HepG2 (cell line): ENCODE data around the gene EYA2. TPM values are rescaled to one million over a fixed set of nuclear protein-coding genes. Genes with fewer than 3 reads are reported as not detected.

Experiments used
- ELF3 ChIP-seq: IDR thresholded peaks from 2 replicates; pipeline ENCODE4 v1.6.1; 2016; ENCODE audit warnings: missing genetic modification reagents, missing compliant biosample characterization
- MBD4 ChIP-seq: IDR thresholded peaks from 2 replicates; pipeline ENCODE4 v1.6.1; 2012; ENCODE audit warnings: low read length, inconsistent platforms, borderline replicate concordance
- NFIB ChIP-seq: sonication (generic); formaldehyde crosslinking; IDR thresholded peaks from 2 replicates; pipeline ENCODE4 v1.9.0; 2021; ENCODE audit warnings: missing genetic modification reagents, mild to moderate bottlenecking, borderline replicate concordance
- PAWR ChIP-seq: sonication (generic); formaldehyde crosslinking; IDR thresholded peaks from 2 replicates; pipeline ENCODE4 v1.4.0; 2020; ENCODE audit warnings: missing genetic modification reagents, mild to moderate bottlenecking, borderline replicate concordance
- RAD51 ChIP-seq: fragments of 450-650 bp; IDR thresholded peaks from 2 replicates; pipeline ENCODE4 v1.6.1; 2016; ENCODE audit warnings: borderline replicate concordance
- REL ChIP-seq: sonication (generic); formaldehyde crosslinking; conservative IDR thresholded peaks from 2 replicates; pipeline ENCODE4 v1.8.0; 2022; ENCODE audit warnings: mild to moderate bottlenecking, missing genetic modification reagents, moderate library complexity
- RXRB ChIP-seq: IDR thresholded peaks from 2 replicates; pipeline ENCODE4 v1.6.1; 2016; ENCODE audit warnings: borderline replicate concordance, missing genetic modification reagents, missing compliant biosample characterization
- SNAI1 ChIP-seq: sonication (generic); formaldehyde crosslinking; IDR thresholded peaks from 2 replicates; pipeline ENCODE4 v1.5.0; 2020; ENCODE audit warnings: mild to moderate bottlenecking, missing genetic modification reagents, borderline replicate concordance
- SRSF4 ChIP-seq: fragments of 200-400 bp; formaldehyde crosslinking; IDR thresholded peaks from one replicate; pipeline ENCODE4 v1.6.1; 2018; ENCODE audit warnings: mild to moderate bottlenecking, low read depth, low read length, moderate library complexity; ENCODE audit not compliant: poor library complexity, severe bottlenecking
- XBP1 ChIP-seq: sonication (generic); formaldehyde crosslinking; IDR thresholded peaks from 2 replicates; pipeline ENCODE4 v1.5.0; 2020; ENCODE audit warnings: missing genetic modification reagents
- ZFP37 ChIP-seq: sonication (generic); formaldehyde crosslinking; IDR thresholded peaks from 2 replicates; pipeline ENCODE4 v1.4.0; 2020; ENCODE audit warnings: missing genetic modification reagents, borderline replicate concordance
- ZNF180 ChIP-seq: sonication (generic); formaldehyde crosslinking; IDR thresholded peaks from 2 replicates; pipeline ENCODE4 v1.4.0; 2020; ENCODE audit warnings: low read depth, missing genetic modification reagents, borderline replicate concordance
- ZNF350 ChIP-seq: sonication (generic); formaldehyde crosslinking; IDR thresholded peaks from 2 replicates; pipeline ENCODE4 v1.4.0; 2020; ENCODE audit warnings: mild to moderate bottlenecking, low read depth, missing genetic modification reagents, borderline replicate concordance
- ZNF747 ChIP-seq: sonication (generic); formaldehyde crosslinking; IDR thresholded peaks from 2 replicates; pipeline ENCODE4 v1.8.1; 2023; ENCODE audit warnings: missing genetic modification reagents, mild to moderate bottlenecking, borderline replicate concordance
- ZNF773 ChIP-seq: sonication (generic); formaldehyde crosslinking; IDR thresholded peaks from 2 replicates; pipeline ENCODE4 v1.4.0; 2020; ENCODE audit warnings: missing genetic modification reagents, borderline replicate concordance
- polyA plus RNA-seq, 8 experiments: library from polyadenylated mRNA; depleted of rRNA in 3 of 8; stranded (reverse) in 7 of 8; unstranded in 1 of 8; fragments of >200 nt; fragmentation: Illumina TruSeq in 4 of 8; extraction: Trizol in 4 of 8; gene quantifications; 2 replicates each; pipeline versions ENCODE4 v1.2.1 to v1.2.3, GENCODE V29; 2011 to 2016; ENCODE audit warnings: low read depth in 4 of 8, missing spikeins in 1 of 8, mixed read lengths in 1 of 8; ENCODE audit not compliant: insufficient read depth in 1 of 8
- total RNA-seq, 5 experiments: library from RNA; depleted of rRNA; stranded (reverse); fragments of >200 nt; fragmentation: Illumina TruSeq; extraction: Trizol; gene quantifications; 2 replicates each; pipeline ENCODE4 v1.2.3, GENCODE V29; 2016; ENCODE audit warnings: low read depth in 1 of 5
- TF ChIP-seq, protein P1 (sequence below): sonication (generic); formaldehyde crosslinking; IDR thresholded peaks from 2 replicates; pipeline ENCODE4 v1.5.1; 2020; ENCODE audit warnings: mild to moderate bottlenecking, missing genetic modification reagents, moderate library complexity
- TF ChIP-seq, protein P2 (sequence below): sonication (generic); formaldehyde crosslinking; IDR thresholded peaks from 2 replicates; pipeline ENCODE4 v1.8.0; 2022; ENCODE audit warnings: mild to moderate bottlenecking, missing genetic modification reagents; ENCODE audit not compliant: insufficient replicate concordance
- TF ChIP-seq, protein P3 (sequence below): sonication (generic); formaldehyde crosslinking; IDR thresholded peaks from 2 replicates; pipeline ENCODE4 v1.5.0; 2020; ENCODE audit warnings: missing genetic modification reagents
- TF ChIP-seq, protein P4 (sequence below): sonication (generic); formaldehyde crosslinking; IDR thresholded peaks from 2 replicates; pipeline ENCODE4 v1.5.0; 2020; ENCODE audit warnings: missing genetic modification reagents, mild to moderate bottlenecking, borderline replicate concordance
- TF ChIP-seq, protein P5 (sequence below): sonication (generic); formaldehyde crosslinking; conservative IDR thresholded peaks from 2 replicates; pipeline ENCODE4 v1.4.0; 2020; ENCODE audit warnings: missing genetic modification reagents

The EYA2 gene
- total and polyA plus RNA-seq, 2 of the 13 experiments (the other 11 are each of a cell fraction or from before 2014, with no cell fraction given) = not detected

DNA sequence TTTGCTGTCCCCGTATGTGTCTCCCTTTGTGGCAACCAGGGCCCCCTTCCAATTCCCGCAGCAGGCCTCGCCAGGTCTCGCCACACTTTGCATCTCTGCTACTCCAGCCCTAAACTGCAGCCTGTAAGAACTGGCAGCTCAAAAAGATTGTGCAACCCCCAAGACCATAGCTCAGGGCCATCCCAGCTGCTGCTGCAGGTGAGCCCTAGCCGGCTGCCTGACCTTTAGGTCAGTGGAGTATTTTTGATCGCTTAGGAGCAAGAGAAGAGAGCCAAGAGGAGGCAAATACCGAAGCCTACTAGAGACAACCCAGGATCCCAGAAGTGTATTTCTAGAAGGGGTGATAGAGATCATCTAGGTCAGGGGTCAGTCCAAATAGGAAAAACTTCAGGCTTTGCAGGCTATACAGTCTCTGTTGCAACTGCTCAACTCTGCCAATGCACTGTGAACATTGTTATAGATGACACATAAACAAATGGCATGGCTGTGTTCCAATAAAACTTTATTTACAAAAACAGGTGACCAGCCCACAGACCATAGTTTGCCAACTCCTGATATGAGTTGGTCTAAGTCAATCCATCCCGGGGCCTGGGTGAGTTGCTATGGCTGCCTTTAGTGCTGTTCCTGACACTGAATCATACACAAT is 138.4 kb downstream of the EYA2 start (continued):
- TF ChIP-seq ZNF180 (CRISPR knock-in tag) (no peak), ZNF747 (no peak), MBD4 (no peak), RXRB (CRISPR knock-in tag) (peak; percentile 80; the same call in 1 of the 2 replicates), PAWR (CRISPR knock-in tag) (no peak), SRSF4 (no peak), ZNF350 (peak; percentile 69; the same call in 1 of the 2 replicates), ZFP37 (0 out of 2 replicates have a peak, but pooled peaks have one; percentile 36), XBP1 (CRISPR knock-in tag) (no peak), ELF3 (CRISPR knock-in tag) (peak; percentile 32; the same call in 1 of the 2 replicates), NFIB (no peak), ZNF773 (CRISPR knock-in tag) (no peak), SNAI1 (CRISPR knock-in tag) (no peak), RAD51 (no peak), REL (CRISPR knock-in tag) (no peak)
- TF ChIP-seq, protein P1, sequence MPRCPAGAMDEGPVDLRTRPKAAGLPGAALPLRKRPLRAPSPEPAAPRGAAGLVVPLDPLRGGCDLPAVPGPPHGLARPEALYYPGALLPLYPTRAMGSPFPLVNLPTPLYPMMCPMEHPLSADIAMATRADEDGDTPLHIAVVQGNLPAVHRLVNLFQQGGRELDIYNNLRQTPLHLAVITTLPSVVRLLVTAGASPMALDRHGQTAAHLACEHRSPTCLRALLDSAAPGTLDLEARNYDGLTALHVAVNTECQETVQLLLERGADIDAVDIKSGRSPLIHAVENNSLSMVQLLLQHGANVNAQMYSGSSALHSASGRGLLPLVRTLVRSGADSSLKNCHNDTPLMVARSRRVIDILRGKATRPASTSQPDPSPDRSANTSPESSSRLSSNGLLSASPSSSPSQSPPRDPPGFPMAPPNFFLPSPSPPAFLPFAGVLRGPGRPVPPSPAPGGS (CRISPR knock-in tag) = no peak
- TF ChIP-seq, protein P2, sequence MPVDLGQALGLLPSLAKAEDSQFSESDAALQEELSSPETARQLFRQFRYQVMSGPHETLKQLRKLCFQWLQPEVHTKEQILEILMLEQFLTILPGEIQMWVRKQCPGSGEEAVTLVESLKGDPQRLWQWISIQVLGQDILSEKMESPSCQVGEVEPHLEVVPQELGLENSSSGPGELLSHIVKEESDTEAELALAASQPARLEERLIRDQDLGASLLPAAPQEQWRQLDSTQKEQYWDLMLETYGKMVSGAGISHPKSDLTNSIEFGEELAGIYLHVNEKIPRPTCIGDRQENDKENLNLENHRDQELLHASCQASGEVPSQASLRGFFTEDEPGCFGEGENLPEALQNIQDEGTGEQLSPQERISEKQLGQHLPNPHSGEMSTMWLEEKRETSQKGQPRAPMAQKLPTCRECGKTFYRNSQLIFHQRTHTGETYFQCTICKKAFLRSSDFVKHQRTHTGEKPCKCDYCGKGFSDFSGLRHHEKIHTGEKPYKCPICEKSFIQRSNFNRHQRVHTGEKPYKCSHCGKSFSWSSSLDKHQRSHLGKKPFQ (CRISPR knock-in tag) = no peak
- TF ChIP-seq, protein P3, sequence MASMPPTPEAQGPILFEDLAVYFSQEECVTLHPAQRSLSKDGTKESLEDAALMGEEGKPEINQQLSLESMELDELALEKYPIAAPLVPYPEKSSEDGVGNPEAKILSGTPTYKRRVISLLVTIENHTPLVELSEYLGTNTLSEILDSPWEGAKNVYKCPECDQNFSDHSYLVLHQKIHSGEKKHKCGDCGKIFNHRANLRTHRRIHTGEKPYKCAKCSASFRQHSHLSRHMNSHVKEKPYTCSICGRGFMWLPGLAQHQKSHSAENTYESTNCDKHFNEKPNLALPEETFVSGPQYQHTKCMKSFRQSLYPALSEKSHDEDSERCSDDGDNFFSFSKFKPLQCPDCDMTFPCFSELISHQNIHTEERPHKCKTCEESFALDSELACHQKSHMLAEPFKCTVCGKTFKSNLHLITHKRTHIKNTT (CRISPR knock-in tag) = no peak
- TF ChIP-seq, protein P4, sequence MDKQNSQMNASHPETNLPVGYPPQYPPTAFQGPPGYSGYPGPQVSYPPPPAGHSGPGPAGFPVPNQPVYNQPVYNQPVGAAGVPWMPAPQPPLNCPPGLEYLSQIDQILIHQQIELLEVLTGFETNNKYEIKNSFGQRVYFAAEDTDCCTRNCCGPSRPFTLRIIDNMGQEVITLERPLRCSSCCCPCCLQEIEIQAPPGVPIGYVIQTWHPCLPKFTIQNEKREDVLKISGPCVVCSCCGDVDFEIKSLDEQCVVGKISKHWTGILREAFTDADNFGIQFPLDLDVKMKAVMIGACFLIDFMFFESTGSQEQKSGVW (CRISPR knock-in tag) = no peak
- TF ChIP-seq, protein P5, sequence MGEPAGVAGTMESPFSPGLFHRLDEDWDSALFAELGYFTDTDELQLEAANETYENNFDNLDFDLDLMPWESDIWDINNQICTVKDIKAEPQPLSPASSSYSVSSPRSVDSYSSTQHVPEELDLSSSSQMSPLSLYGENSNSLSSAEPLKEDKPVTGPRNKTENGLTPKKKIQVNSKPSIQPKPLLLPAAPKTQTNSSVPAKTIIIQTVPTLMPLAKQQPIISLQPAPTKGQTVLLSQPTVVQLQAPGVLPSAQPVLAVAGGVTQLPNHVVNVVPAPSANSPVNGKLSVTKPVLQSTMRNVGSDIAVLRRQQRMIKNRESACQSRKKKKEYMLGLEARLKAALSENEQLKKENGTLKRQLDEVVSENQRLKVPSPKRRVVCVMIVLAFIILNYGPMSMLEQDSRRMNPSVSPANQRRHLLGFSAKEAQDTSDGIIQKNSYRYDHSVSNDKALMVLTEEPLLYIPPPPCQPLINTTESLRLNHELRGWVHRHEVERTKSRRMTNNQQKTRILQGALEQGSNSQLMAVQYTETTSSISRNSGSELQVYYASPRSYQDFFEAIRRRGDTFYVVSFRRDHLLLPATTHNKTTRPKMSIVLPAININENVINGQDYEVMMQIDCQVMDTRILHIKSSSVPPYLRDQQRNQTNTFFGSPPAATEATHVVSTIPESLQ (CRISPR knock-in tag) = no peak
